ENCODE data around the gene PHF19. TPM values are rescaled to one million over a fixed set of nuclear protein-coding genes. Genes with fewer than 3 reads are reported as not detected.

Gene PHF19
- total and polyA plus RNA-seq, 2 of the 8 experiments (the other 6 are each of a cell fraction or from before 2014, with no cell fraction given) = 28.2 to 31.8 TPM

DNA sequence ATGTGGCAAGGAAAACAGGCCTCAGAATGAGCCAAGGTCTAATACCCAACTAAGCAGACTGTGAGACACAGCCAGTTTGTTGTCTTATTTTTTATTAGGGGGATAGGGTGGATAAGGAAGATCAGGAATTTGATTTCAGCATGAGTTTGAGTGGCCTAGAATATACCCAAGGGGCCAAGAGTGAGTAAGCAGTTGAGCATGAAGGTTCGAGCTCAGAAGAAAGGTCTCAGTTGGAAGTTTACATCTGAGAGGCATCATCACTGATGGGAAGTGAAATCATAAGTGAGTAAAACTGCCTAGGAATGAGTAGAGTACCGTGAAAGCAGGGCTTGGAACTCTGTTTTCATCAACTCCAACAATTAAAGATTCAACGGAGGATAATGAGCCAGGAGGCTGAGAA lies 46.8 kb downstream of the PHF19 start:
- TF ChIP-seq, protein P1, sequence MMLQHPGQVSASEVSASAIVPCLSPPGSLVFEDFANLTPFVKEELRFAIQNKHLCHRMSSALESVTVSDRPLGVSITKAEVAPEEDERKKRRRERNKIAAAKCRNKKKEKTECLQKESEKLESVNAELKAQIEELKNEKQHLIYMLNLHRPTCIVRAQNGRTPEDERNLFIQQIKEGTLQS (IDR thresholded peaks at IDR 0.05; ENCODE audit: insufficient read depth, low read depth, low read length) = no peak
- TF ChIP-seq ASH2L (IDR thresholded peaks at IDR 0.05; ENCODE audit: low read length) (no peak), SIRT6 (IDR thresholded peaks at IDR 0.05; ENCODE audit: low read length) (no peak)
- Histone ChIP-seq H3K79me1 (ENCODE audit: low read depth, low read length) (no peaks in the 10 kb centered on the region), H2AFZ (ENCODE audit: low read length) (no peak overlapping the region), H3K23me2 (ENCODE audit: low read depth, low read length) (no peaks in the 10 kb centered on the region; the same call in 1 of the 2 replicates), H2BK15ac (ENCODE audit: low read length) (no peak overlapping the region), H3K14ac (ENCODE audit: insufficient read length) (no peak overlapping the region), H4K8ac (ENCODE audit: extremely low read depth, insufficient read depth, low read length) (no peak overlapping the region), H3K79me2 (ENCODE audit: control insufficient read depth in 1 of 2, insufficient read depth in 2 of 2, low read length in 2 of 2) (peaks cover 0 to 5% of the 10 kb centered on the region in 2 experiments; a peak in 1 of 4 replicates), H3K27ac (ENCODE audit: low read depth, low read length) (no peak overlapping the region), H3K4ac (replicated peaks; ENCODE audit: insufficient read length, low read depth, low read length) (no peak overlapping the region), H4K5ac (ENCODE audit: insufficient read length, low read depth, low read length) (no peak overlapping the region), H3K36me3 (ENCODE audit: control insufficient read depth in 2 of 4, insufficient read depth in 4 of 4, low read length in 3 of 4) (peaks cover 12 to 59% (median 33%) of the 10 kb centered on the region in 4 experiments), H4K91ac (replicated peaks; ENCODE audit: insufficient read length, low read length) (no peak overlapping the region), H3K23ac (ENCODE audit: insufficient read length) (no peak overlapping the region), H3K4me2 (ENCODE audit: insufficient read depth in 1 of 2, low read depth in 2 of 2, low read length in 2 of 2) (no peak overlapping the region), H2BK12ac (ENCODE audit: low read depth, low read length) (no peak overlapping the region), H3K4me1 (replicated peaks in 1 of 4; ENCODE audit: control insufficient read depth in 3 of 4, insufficient read depth in 4 of 4, low read length in 3 of 4) (no peaks in the 10 kb centered on the region; a peak in 1 of 7 replicates), H3K9ac (replicated peaks in 1 of 4; ENCODE audit: extremely low read depth in 1 of 4, low read depth in 3 of 4, low read length in 3 of 4) (no peak overlapping the region), H2BK5ac (ENCODE audit: low read depth, low read length) (no peak overlapping the region), H3K18ac (ENCODE audit: extremely low read depth, low read length) (no peak overlapping the region), H3K4me3 (ENCODE audit: extremely low read depth in 1 of 4, insufficient read depth in 2 of 4, low read depth in 3 of 4, low read length in 4 of 4) (no peak overlapping the region), H3K56ac (replicated peaks; ENCODE audit: insufficient read length, low read depth, low read length) (no peak overlapping the region), H3K27me3 (replicated peaks in 1 of 4; ENCODE audit: control insufficient read depth in 3 of 4, extremely low read depth in 1 of 4, insufficient read depth in 3 of 4, low read length in 3 of 4) (no peaks in the 10 kb centered on the region), H2BK20ac (ENCODE audit: low read length) (no peak overlapping the region), H2BK120ac (replicated peaks; ENCODE audit: low read depth, low read length) (no peak overlapping the region), H2AK5ac (ENCODE audit: low read depth, low read length) (no peak overlapping the region), H4K20me1 (replicated peaks in 1 of 2; ENCODE audit: control insufficient read depth in 1 of 2, insufficient read depth in 2 of 2, low read length in 2 of 2) (no peaks in the 10 kb centered on the region), H3K9me3 (ENCODE audit: insufficient read depth in 2 of 2, low read depth in 1 of 2, low read length in 1 of 2) (no peaks in the 10 kb centered on the region)
- CTCF ChIA-PET (ENCODE audit: partially characterized antibody) = interaction anchor here (1.5 kb wide), 1 partner anchor 110 kb away, joined by 3 read pairs; no protein-coding TSS in a partner anchor
- DNase-seq (ENCODE audit: low read depth in 1 of 2, low spot score in 2 of 2) (no peak), FAIRE-seq (no peak)
- 83% methylated on average over 3 of the region's 3 CpGs; no CpG with 5 or more reads in 1 of the 2 experiments for WGBS, 2 experiments (ENCODE audit: extremely low coverage in 1 of 2, insufficient coverage in 1 of 2, insufficient read length in 1 of 2, insufficient replicate concordance in 2 of 2, low coverage in 1 of 2, low lambda C conversion rate in 2 of 2, missing lambda C conversion rate in 1 of 2)
- POLR2A ChIA-PET (ENCODE audit: partially characterized antibody) = interaction anchor here (0.8 kb wide), 1 partner anchor 9 kb away, joined by 3 read pairs; no protein-coding TSS in a partner anchor
